Adrenal gland (tissue), 5 donors: ENCODE data around the gene SMG9.

ENCODE experiments used
- CTCF ChIP-seq, 6 experiments: fragments of 450-650 bp in 4 of 6; fragments of 200-600 bp in 2 of 6; sonication (generic) in 1 of 6; IDR thresholded peaks; 1 replicate in 5 of 6; 2 replicates in 1 of 6; pipeline versions ENCODE4 v1.5.1 to v1.8.0; 2016 to 2021; ENCODE audit warnings: antibody characterized with exemption in 6 of 6, mild to moderate bottlenecking in 2 of 6, moderate library complexity in 1 of 6
- POLR2A ChIP-seq, 2 donors: fragments of 450-650 bp; IDR thresholded peaks; one replicate each; pipeline ENCODE4 v1.6.1; 2017; ENCODE audit warnings: antibody characterized with exemption in 2 of 2, mild to moderate bottlenecking in 2 of 2, moderate library complexity in 1 of 2
- donor health status: DM: no; HTN: no; CAD: no.

GRCh38 chr19:43749152-43749551 is 5.6 kb downstream of the SMG9 start:
- TF ChIP-seq CTCF (IDR thresholded peaks at IDR 0.05) (no peak), POLR2A (IDR thresholded peaks at IDR 0.05) (no peak)
